ENCODE data around the gene CENPP. TPM values are rescaled to one million over a fixed set of nuclear protein-coding genes. Genes with fewer than 3 reads are reported as not detected.

CENPP gene
- total RNA-seq, 1 donor, result 5.4 TPM

- no peak overlapping the region for H3K4me2 ChIP-seq (ENCODE audit: insufficient read depth, low read length)
- no peak for DNase-seq (ENCODE audit: insufficient read length, low spot score, missing footprints)
- no peak for TF ChIP-seq CTCF (IDR thresholded peaks at IDR 0.05; ENCODE audit: extremely low read depth, low read depth, low read length)
- H3K9me3 ChIP-seq (ENCODE audit: low read depth, low read length), result no peaks in the 10 kb centered on the region
- peaks cover 10% of the 10 kb centered on the region for H3K4me1 ChIP-seq (ENCODE audit: insufficient read depth, low read length)
- H3K36me3 ChIP-seq (ENCODE audit: insufficient read depth, low read length), result peaks cover 55% of the 10 kb centered on the region
- peaks cover under 1% of the 10 kb centered on the region for H4K20me1 ChIP-seq (ENCODE audit: insufficient read depth, low read length)
- no peaks in the 10 kb centered on the region for H3K27me3 ChIP-seq (ENCODE audit: insufficient read depth, low read length)
- no peak overlapping the region for H3K27ac ChIP-seq (ENCODE audit: low read depth, low read length)
- no peak overlapping the region for H3K4me3 ChIP-seq (ENCODE audit: insufficient read depth, low read length)
- H2AFZ ChIP-seq (ENCODE audit: low read length), result no peak overlapping the region
- no peaks in the 10 kb centered on the region for H3K79me2 ChIP-seq (ENCODE audit: insufficient read depth, low read length)
Measured at GRCh38 chr9:92613268-92614122, 287.7 kb downstream of the CENPP start.

- Histone ChIP-seq H4K20me1 (ENCODE audit: insufficient read depth, low read length) (peaks cover 6% of the 10 kb centered on the region), H3K4me2 (ENCODE audit: insufficient read depth, low read length) (no peak overlapping the region), H3K4me3 (ENCODE audit: insufficient read depth, low read length) (no peak overlapping the region), H2AFZ (ENCODE audit: low read length) (no peak overlapping the region), H3K79me2 (ENCODE audit: insufficient read depth, low read length) (no peaks in the 10 kb centered on the region), H3K9me3 (ENCODE audit: low read depth, low read length) (no peaks in the 10 kb centered on the region), H3K27me3 (ENCODE audit: insufficient read depth, low read length) (no peaks in the 10 kb centered on the region), H3K27ac (ENCODE audit: low read depth, low read length) (no peak overlapping the region), H3K36me3 (ENCODE audit: insufficient read depth, low read length) (peaks cover 61% of the 10 kb centered on the region), H3K4me1 (ENCODE audit: insufficient read depth, low read length) (peaks cover 4% of the 10 kb centered on the region)
- no peak for TF ChIP-seq CTCF (IDR thresholded peaks at IDR 0.05; ENCODE audit: extremely low read depth, low read depth, low read length)
- DNase-seq (ENCODE audit: insufficient read length, low spot score, missing footprints), result no peak
Measured at GRCh38 chr9:92614123-92614510, 288.4 kb downstream of the CENPP start.

- peak; percentile 90 for DNase-seq (ENCODE audit: insufficient read length, low spot score, missing footprints)
- Histone ChIP-seq H3K4me2 (ENCODE audit: insufficient read depth, low read length) (peak overlapping the region; percentile 61), H3K27me3 (ENCODE audit: insufficient read depth, low read length) (no peaks in the 10 kb centered on the region)
Measured at GRCh38 chr9:92614763-92615461, 289.2 kb downstream of the CENPP start.

More at GRCh38 chr9:92614763-92615461, 289.2 kb downstream of the CENPP start:
- Histone ChIP-seq H3K4me3 (ENCODE audit: insufficient read depth, low read length) (peak overlapping the region; percentile 51), H3K4me1 (ENCODE audit: insufficient read depth, low read length) (peaks cover 3% of the 10 kb centered on the region), H3K27ac (ENCODE audit: low read depth, low read length) (peak overlapping the region; percentile 59), H2AFZ (ENCODE audit: low read length) (peak overlapping the region; percentile 49), H3K79me2 (ENCODE audit: insufficient read depth, low read length) (no peaks in the 10 kb centered on the region), H3K9me3 (ENCODE audit: low read depth, low read length) (no peaks in the 10 kb centered on the region), H3K36me3 (ENCODE audit: insufficient read depth, low read length) (peaks cover 69% of the 10 kb centered on the region), H4K20me1 (ENCODE audit: insufficient read depth, low read length) (peaks cover 6% of the 10 kb centered on the region)
- TF ChIP-seq CTCF (IDR thresholded peaks at IDR 0.05; ENCODE audit: extremely low read depth, low read depth, low read length), result no peak

Measured in osteoblast (primary cell).